RCC 7860 (cell line): ENCODE data around the gene THSD7A.

Source experiments
- DNase-seq: peaks from one replicate; pipeline ENCODE4 v3.0.0-alpha.2; 2015; ENCODE audit warnings: low spot score
- FAIRE-seq: peaks from 2 replicates; lab custom pipeline; 2012; peaks lifted over from hg19 to GRCh38; lab: Jason Lieb, UNC

Gene THSD7A

GRCh38 chr7:11754123-11754522 lies 77.9 kb downstream of the THSD7A start:
- FAIRE-seq (no peak), DNase-seq (no peak)

- FAIRE-seq (no peak), DNase-seq (no peak)
Observed at GRCh38 chr7:11753433-11753832, 78.6 kb downstream of the THSD7A start.

- DNase-seq (no peak), FAIRE-seq (no peak)
Observed at GRCh38 chr7:11751807-11752389, 80.1 kb downstream of the THSD7A start.

GRCh38 chr7:11751315-11751714 lies 80.7 kb downstream of the THSD7A start:
- FAIRE-seq, result no peak
- DNase-seq, result no peak

GRCh38 chr7:11750191-11750590 lies 81.8 kb downstream of the THSD7A start:
- no peak for FAIRE-seq

GRCh38 chr7:11749629-11750028 lies 82.4 kb downstream of the THSD7A start:
- DNase-seq, result no peak
- FAIRE-seq, result no peak

More at GRCh38 chr7:11750191-11750590, 81.8 kb downstream of the THSD7A start:
- no peak for DNase-seq

- DNase-seq (no peak), FAIRE-seq (no peak)
Observed at GRCh38 chr7:11748884-11749283, 83.1 kb downstream of the THSD7A start.

- no peak for FAIRE-seq
- DNase-seq, result no peak
Observed at GRCh38 chr7:11747715-11748485, 84.1 kb downstream of the THSD7A start.

GRCh38 chr7:11746591-11746990 lies 85.4 kb downstream of the THSD7A start:
- DNase-seq (no peak), FAIRE-seq (no peak)

- DNase-seq (no peak), FAIRE-seq (no peak)
Observed at GRCh38 chr7:11743548-11743947, 88.5 kb downstream of the THSD7A start.

- DNase-seq (no peak), FAIRE-seq (no peak)
Observed at GRCh38 chr7:11743016-11743415, 89.0 kb downstream of the THSD7A start.

GRCh38 chr7:11742496-11742895 lies 89.5 kb downstream of the THSD7A start:
- FAIRE-seq (no peak), DNase-seq (no peak)

- FAIRE-seq (no peak), DNase-seq (no peak)
Observed at GRCh38 chr7:11737723-11738122, 94.3 kb downstream of the THSD7A start.

- no peak for FAIRE-seq
- DNase-seq, result no peak
Observed at GRCh38 chr7:11732207-11732606, 99.8 kb downstream of the THSD7A start.

GRCh38 chr7:11730725-11731124 lies 101.3 kb downstream of the THSD7A start:
- DNase-seq (no peak), FAIRE-seq (no peak)

GRCh38 chr7:11727864-11728263 lies 104.1 kb downstream of the THSD7A start:
- FAIRE-seq (no peak), DNase-seq (no peak)

GRCh38 chr7:11726794-11727155 lies 105.2 kb downstream of the THSD7A start:
- no peak for DNase-seq
- FAIRE-seq, result no peak

GRCh38 chr7:11726001-11726793 lies 105.8 kb downstream of the THSD7A start:
- DNase-seq, result no peak
- FAIRE-seq, result peak; percentile 71

- peak; percentile 73 for DNase-seq
- peak; percentile 93 for FAIRE-seq
Observed at GRCh38 chr7:11716185-11716584, 115.8 kb downstream of the THSD7A start.

- DNase-seq, result no peak
- FAIRE-seq, result peak; percentile 38
Observed at GRCh38 chr7:11714676-11715075, 117.3 kb downstream of the THSD7A start.

- FAIRE-seq (peak; percentile 57), DNase-seq (peak; percentile 15)
Observed at GRCh38 chr7:11714205-11714604, 117.8 kb downstream of the THSD7A start.

GRCh38 chr7:11713352-11713751 lies 118.6 kb downstream of the THSD7A start:
- FAIRE-seq (no peak), DNase-seq (no peak)
